A673 (cell line): ENCODE data around the gene DCP2. TPM values are rescaled to one million over a fixed set of nuclear protein-coding genes. Genes with fewer than 3 reads are reported as not detected.

ENCODE experiments used
- BruUV-seq: library from RNA; stranded (reverse); fragments of 400-500 nt; replicated peaks from 2 replicates; lab custom pipeline; 2021; lab: Mats Ljungman, UMichigan
- CTCF ChIA-PET: fragments of 300-600 bp; sonication (Branson Sonifier 250); formaldehyde crosslinking; loops from one replicate; lab custom pipeline; 2022; ENCODE audit warnings: antibody characterized with exemption; lab: Charles Lee
- POLR2A ChIA-PET: fragments of 300-600 bp; sonication (Branson Sonifier 250); formaldehyde crosslinking; loops from one replicate; lab custom pipeline; 2022; ENCODE audit warnings: antibody characterized with exemption; ENCODE audit not compliant: low non-redundant PET; lab: Charles Lee
- DNase-seq: peaks from one replicate; pipeline ENCODE4 v3.0.0-alpha.2; 2015; ENCODE audit warnings: low spot score
- H3K27ac ChIP-seq: fragments of 200-600 bp; sonication (generic); 2 replicates; pipeline ENCODE4 v1.5.1; 2016; ENCODE audit warnings: mixed run types, low read depth, mild to moderate bottlenecking, mixed read lengths, antibody characterized with exemption, low read length; ENCODE audit not compliant: poor library complexity, severe bottlenecking
- H3K27me3 ChIP-seq: fragments of 200-600 bp; sonication (generic); replicated peaks from 2 replicates; pipeline ENCODE4 v1.6.1; 2017; ENCODE audit warnings: mixed run types, low read depth, mild to moderate bottlenecking, mixed read lengths, antibody characterized with exemption, low read length; ENCODE audit not compliant: insufficient read depth, poor library complexity
- H3K36me3 ChIP-seq: fragments of 200-600 bp; sonication (generic); 2 replicates; pipeline ENCODE4 v1.6.1; 2016; ENCODE audit warnings: mixed run types, mild to moderate bottlenecking, mixed read lengths, antibody characterized with exemption, low read length; ENCODE audit not compliant: insufficient read depth, poor library complexity, severe bottlenecking
- H3K4me1 ChIP-seq: fragments of 200-600 bp; sonication (generic); 2 replicates; pipeline ENCODE4 v1.6.1; 2017; ENCODE audit warnings: mixed run types, mild to moderate bottlenecking, mixed read lengths, antibody characterized with exemption, low read length; ENCODE audit not compliant: insufficient read depth, poor library complexity, severe bottlenecking
- H3K4me3 ChIP-seq: fragments of 200-600 bp; sonication (generic); 2 replicates; pipeline ENCODE4 v1.5.1; 2016; ENCODE audit warnings: low read depth, mixed run types, mild to moderate bottlenecking, mixed read lengths, low read length; ENCODE audit not compliant: poor library complexity, severe bottlenecking
- H3K9me3 ChIP-seq: fragments of 200-600 bp; sonication (generic); 2 replicates; pipeline ENCODE4 v1.6.1; 2016; ENCODE audit warnings: mixed run types, low read depth, mild to moderate bottlenecking, mixed read lengths, antibody characterized with exemption, low read length; ENCODE audit not compliant: poor library complexity, severe bottlenecking
- CTCF ChIP-seq: fragments of 300-800, 200-600 bp; sonication (generic); conservative IDR thresholded peaks from 2 replicates; pipeline ENCODE4 v1.5.1; 2017; ENCODE audit warnings: low read depth, mild to moderate bottlenecking, antibody characterized with exemption, low read length, moderate library complexity, mixed read lengths
- EZH2 ChIP-seq: fragments of 200-600 bp; sonication (generic); IDR thresholded peaks from 2 replicates; pipeline ENCODE4 v1.6.1; 2017; ENCODE audit warnings: borderline replicate concordance, low read depth, mild to moderate bottlenecking, mixed read lengths, antibody characterized with exemption, low read length; ENCODE audit not compliant: poor library complexity, severe bottlenecking
- intact Hi-C: fragments of 100-400 bp; cut with micrococcal nuclease; formaldehyde crosslinking; loops from one replicate; pipeline ENCODE4 v1.10.0; 2022; ENCODE audit not compliant: unreplicated experiment
- total RNA-seq: library from RNA; stranded (reverse); gene quantifications from 2 replicates; pipeline ENCODE4 v1.2.3, GENCODE V29; 2021

Gene DCP2
- total RNA-seq, 1 experiment from 2014 or later, result 73.5 TPM

- intact Hi-C loops, result no loop called here
- no peaks in the 10 kb centered on the region for H3K27me3 ChIP-seq
- H3K27ac ChIP-seq, result no peak overlapping the region
- no peaks in the 10 kb centered on the region for H3K9me3 ChIP-seq
- CTCF ChIA-PET, result no interaction called here
- no peaks in the 10 kb centered on the region for H3K36me3 ChIP-seq
- H3K4me3 ChIP-seq, result no peak overlapping the region
- no peak for DNase-seq
- BruUV-seq, result no TSS peak
- TF ChIP-seq CTCF, result no peak
- TF ChIP-seq EZH2, result no peak
- peaks cover 3% of the 10 kb centered on the region for H3K4me1 ChIP-seq
- POLR2A ChIA-PET, result no interaction called here
Measured at GRCh38 chr5:112971276-112971675, 5.3 kb upstream of the DCP2 start.

DNA sequence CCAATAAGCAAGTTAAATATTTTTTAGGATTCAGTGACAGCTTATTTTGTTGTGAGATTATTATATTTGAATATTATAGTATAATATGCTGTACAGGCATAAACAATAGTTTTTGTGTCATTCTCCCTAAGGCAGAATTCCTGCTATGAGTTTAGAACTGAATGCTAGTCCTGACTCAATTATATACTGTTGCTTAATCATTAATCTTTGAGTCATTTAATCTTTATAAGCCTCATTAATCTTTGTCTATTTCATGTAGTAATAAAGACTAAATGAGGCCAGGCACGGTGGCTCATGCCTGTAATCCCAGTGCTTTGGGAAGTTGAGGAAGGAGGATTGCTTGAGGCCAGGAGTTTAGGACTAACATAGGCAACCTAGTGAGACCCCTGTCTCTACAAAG lies 3.6 kb upstream of the DCP2 start:
- no peak overlapping the region for H3K27ac ChIP-seq
- DNase-seq, result no peak
- TF ChIP-seq CTCF, result no peak
- TF ChIP-seq EZH2, result no peak
- no peak overlapping the region for H3K4me3 ChIP-seq
- intact Hi-C loops, result no loop called here
- no peaks in the 10 kb centered on the region for H3K27me3 ChIP-seq
- POLR2A ChIA-PET, result no interaction called here
- H3K9me3 ChIP-seq, result no peaks in the 10 kb centered on the region
- CTCF ChIA-PET, result no interaction called here
- no TSS peak for BruUV-seq
- H3K36me3 ChIP-seq, result no peaks in the 10 kb centered on the region
- peaks cover 3% of the 10 kb centered on the region for H3K4me1 ChIP-seq

DNA sequence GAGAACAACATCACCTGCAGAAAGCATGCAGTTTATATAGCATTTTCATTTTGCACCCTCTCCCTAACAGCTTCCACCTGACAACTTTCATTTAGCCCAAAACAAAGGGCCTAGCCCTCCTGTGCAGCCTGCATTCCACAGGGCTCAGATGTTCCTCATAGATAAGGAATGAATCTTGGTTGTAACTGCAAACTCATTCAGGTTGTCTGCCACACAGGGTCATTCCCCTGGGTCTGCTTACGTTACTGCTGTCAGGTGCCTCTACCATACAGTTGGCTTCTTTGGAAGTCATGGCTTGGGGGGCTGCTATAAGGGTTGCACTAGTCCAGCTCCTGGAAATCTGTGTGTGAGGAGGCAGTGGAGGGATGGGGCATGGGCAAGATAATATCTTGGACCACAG lies 2.7 kb upstream of the DCP2 start:
- POLR2A ChIA-PET, result no interaction called here
- CTCF ChIA-PET, result no interaction called here
- H3K27ac ChIP-seq, result no peak overlapping the region
- intact Hi-C loops, result no loop called here
- H3K9me3 ChIP-seq, result no peaks in the 10 kb centered on the region
- no peaks in the 10 kb centered on the region for H3K27me3 ChIP-seq
- H3K4me3 ChIP-seq, result no peak overlapping the region
- DNase-seq, result no peak
- TF ChIP-seq EZH2 (no peak), CTCF (no peak)
- no TSS peak for BruUV-seq
- no peaks in the 10 kb centered on the region for H3K36me3 ChIP-seq
- H3K4me1 ChIP-seq, result peaks cover 5% of the 10 kb centered on the region
